Measurements from ENCODE around the gene COX4I1.
"Not testable (repeated sequence)": the region's sequence is repeated elsewhere in the genome, so short reads cannot be mapped to it uniquely, and the experiment has no call there.

Gene COX4I1

DNA sequence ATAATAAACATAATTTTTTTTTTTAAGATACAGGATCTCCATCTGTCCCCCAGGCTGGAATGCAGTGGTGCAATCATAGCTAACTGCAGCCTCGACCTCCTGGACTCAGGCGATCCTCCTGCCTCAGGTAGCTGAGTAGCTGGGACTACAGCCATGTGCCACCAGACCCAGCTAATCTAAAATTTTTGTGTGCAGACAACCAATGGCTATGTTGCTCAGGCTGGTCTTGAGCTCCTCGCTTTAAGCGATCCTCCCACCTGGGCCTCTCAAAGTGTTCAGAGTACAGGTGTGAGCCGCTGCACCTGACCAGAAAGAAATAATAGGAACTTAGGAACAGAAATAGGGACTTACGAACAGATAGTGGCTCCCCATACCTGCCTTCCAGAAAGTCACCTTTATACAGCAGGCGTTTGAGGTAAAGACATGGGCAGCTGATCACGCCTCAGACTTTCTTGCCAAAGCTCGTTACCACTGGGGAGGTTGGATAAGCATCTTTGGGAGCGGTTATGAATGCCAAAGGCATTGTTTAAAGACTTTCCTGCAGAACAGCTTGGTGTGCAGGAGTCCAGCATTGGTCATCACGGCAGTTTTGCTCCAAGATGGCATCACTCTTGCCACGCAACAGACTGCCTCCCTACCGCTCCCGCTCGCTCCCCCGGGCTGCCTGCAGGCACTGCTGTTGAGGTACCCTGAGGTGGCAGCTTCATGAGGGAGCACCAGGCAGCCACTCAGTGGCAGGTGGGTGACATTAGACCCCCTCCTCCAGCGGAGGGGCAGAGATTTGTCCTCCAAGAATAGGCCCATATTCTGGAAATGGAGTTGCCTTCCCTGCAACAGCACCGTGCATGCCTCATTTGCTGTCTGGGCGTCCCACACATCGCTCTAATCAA lies 13.6 kb downstream of the COX4I1 start:
- DNase-seq (ENCODE audit: extremely low spot score): no peak
- ChIA-PET POLR2A (interaction anchor here (1.0 kb wide), 1 partner anchor 13 kb away, joined by 3 read pairs; no protein-coding TSS in a partner anchor), CTCF (interaction anchor here (0.7 to 1.4 kb wide), 2 partner anchors 9 to 198 kb away, joined by 3 to 6 read pairs; no protein-coding TSS in a partner anchor)
- TF ChIP-seq BHLHE40 (IDR thresholded peaks at IDR 0.05; ENCODE audit: borderline replicate concordance) (no peak), CTBP1 (IDR thresholded peaks at IDR 0.05; ENCODE audit: borderline replicate concordance) (no peak), ARNT (IDR thresholded peaks at IDR 0.05) (no peak), ELF4 (IDR thresholded peaks at IDR 0.05) (no peak), HDGF (IDR thresholded peaks at IDR 0.05; ENCODE audit: borderline replicate concordance) (no peak), TARDBP (IDR thresholded peaks at IDR 0.05) (no peak), ZNF384 (IDR thresholded peaks at IDR 0.05) (no peak), FOXA1 (IDR thresholded peaks at IDR 0.05) (no peak), SUZ12 (IDR thresholded peaks at IDR 0.05) (no peak), L3MBTL2 (conservative IDR thresholded peaks at IDR 0.05) (no peak), FOXM1 (IDR thresholded peaks at IDR 0.05; ENCODE audit: borderline replicate concordance) (no peak), NFRKB (IDR thresholded peaks at IDR 0.05) (no peak), LEF1 (IDR thresholded peaks at IDR 0.05; ENCODE audit: borderline replicate concordance) (no peak)
- TF ChIP-seq, protein P1, sequence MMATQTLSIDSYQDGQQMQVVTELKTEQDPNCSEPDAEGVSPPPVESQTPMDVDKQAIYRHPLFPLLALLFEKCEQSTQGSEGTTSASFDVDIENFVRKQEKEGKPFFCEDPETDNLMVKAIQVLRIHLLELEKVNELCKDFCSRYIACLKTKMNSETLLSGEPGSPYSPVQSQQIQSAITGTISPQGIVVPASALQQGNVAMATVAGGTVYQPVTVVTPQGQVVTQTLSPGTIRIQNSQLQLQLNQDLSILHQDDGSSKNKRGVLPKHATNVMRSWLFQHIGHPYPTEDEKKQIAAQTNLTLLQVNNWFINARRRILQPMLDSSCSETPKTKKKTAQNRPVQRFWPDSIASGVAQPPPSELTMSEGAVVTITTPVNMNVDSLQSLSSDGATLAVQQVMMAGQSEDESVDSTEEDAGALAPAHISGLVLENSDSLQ (IDR thresholded peaks at IDR 0.05): no peak

DNA sequence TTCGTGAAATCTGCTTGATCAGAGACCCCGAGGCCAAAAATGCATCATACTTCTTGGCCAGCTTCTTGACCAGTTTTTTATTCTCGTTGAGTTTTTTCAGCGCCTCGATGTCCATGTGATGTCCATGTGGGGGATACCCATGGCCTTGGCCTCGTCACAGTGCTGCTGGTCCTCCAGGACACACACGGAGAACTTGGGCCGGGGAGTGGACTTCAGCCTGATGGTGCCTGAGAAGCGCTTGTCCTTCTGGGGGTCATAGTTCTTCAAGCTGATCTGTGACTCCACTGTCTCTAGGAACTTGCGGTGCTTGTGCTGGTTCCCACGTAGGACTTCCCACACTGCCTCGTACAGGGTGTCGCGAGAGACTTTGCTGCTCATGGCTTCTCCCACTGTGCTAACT lies 16.7 kb downstream of the COX4I1 start:
- ChIA-PET CTCF (no interaction called here), POLR2A (no interaction called here)
- no peak for TF ChIP-seq ARNT (IDR thresholded peaks at IDR 0.05)
- no peak for TF ChIP-seq FOXK2 (IDR thresholded peaks at IDR 0.05)
- TF ChIP-seq SUZ12 (IDR thresholded peaks at IDR 0.05): no peak
- no peak for TF ChIP-seq FOXA1 (IDR thresholded peaks at IDR 0.05)
- no peak for TF ChIP-seq SP1 (IDR thresholded peaks at IDR 0.05)
- TF ChIP-seq, protein P1 (IDR thresholded peaks at IDR 0.05): no peak
- no peak for TF ChIP-seq ZNF384 (IDR thresholded peaks at IDR 0.05)
- no peak for TF ChIP-seq ELF4 (IDR thresholded peaks at IDR 0.05)
- TF ChIP-seq CTBP1 (IDR thresholded peaks at IDR 0.05; ENCODE audit: borderline replicate concordance): no peak
- no peak for TF ChIP-seq NFRKB (IDR thresholded peaks at IDR 0.05)
- no peak for DNase-seq (ENCODE audit: extremely low spot score)

DNA sequence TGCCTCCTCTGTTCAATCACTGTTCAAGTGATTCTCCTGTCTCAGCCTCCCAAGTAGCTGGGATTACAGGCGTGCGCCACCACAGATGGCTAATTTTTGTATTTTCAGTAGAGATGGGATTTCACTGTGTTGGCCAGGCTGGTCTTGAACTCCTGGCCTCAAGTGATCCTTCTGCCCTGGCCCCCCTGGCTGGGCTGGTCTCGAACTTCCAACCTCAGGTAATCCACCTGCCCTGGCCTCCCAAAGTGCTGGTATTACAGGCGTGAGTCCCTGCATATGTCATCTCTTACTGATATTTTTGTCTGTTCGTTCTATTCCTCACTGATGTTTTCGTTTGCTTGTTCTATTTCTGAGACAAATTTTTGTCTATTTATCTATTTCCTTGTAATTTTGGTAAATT lies 17.7 kb downstream of the COX4I1 start:
- CTCF ChIA-PET; DNase-seq (ENCODE audit: extremely low spot score): not testable (repeated sequence)

DNA sequence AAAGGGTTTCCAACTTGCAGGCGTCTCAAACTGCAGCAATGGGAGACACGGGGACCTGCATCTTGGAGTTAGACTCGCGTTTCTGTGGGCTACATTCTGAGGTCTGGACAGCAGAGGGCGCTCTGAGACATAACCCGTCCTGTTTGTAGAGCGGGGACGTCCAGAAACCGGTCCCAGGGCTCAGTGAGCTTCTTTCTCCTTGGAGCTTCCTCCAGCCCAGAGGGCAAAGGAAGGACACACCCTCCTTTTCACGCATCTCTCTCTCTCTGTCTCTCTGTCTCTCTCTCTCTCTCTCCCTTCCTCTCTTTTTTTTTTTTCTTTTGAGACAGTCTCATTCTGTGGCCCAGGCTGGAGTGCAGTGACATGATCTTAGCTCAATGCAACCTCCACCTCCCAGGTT lies 19.8 kb downstream of the COX4I1 start:
- POLR2A ChIA-PET: interaction anchor here (0.6 kb wide), 1 partner anchor 18 kb away, joined by 3 read pairs; no protein-coding TSS in a partner anchor
- CTCF ChIA-PET: interaction anchor here (0.5 to 3.4 kb wide), 24 partner anchors 10 to 716 kb away, joined by 3 to 32 read pairs (median 4); no protein-coding TSS in a partner anchor
- TF ChIP-seq ZNF384 (IDR thresholded peaks at IDR 0.05) (no peak), LEF1 (IDR thresholded peaks at IDR 0.05; ENCODE audit: borderline replicate concordance) (no peak), NFRKB (IDR thresholded peaks at IDR 0.05) (no peak), ELF4 (IDR thresholded peaks at IDR 0.05) (no peak), CTBP1 (IDR thresholded peaks at IDR 0.05; ENCODE audit: borderline replicate concordance) (no peak), FOXK2 (IDR thresholded peaks at IDR 0.05) (no peak), L3MBTL2 (conservative IDR thresholded peaks at IDR 0.05) (no peak), SP1 (IDR thresholded peaks at IDR 0.05) (no peak), FOXA1 (IDR thresholded peaks at IDR 0.05) (no peak), FOXM1 (IDR thresholded peaks at IDR 0.05; ENCODE audit: borderline replicate concordance) (no peak), HDGF (IDR thresholded peaks at IDR 0.05; ENCODE audit: borderline replicate concordance) (no peak), BHLHE40 (IDR thresholded peaks at IDR 0.05; ENCODE audit: borderline replicate concordance) (no peak), ARNT (IDR thresholded peaks at IDR 0.05) (no peak), SUZ12 (IDR thresholded peaks at IDR 0.05) (no peak), TARDBP (IDR thresholded peaks at IDR 0.05) (no peak)
- TF ChIP-seq, protein P1 (IDR thresholded peaks at IDR 0.05): no peak
- DNase-seq (ENCODE audit: extremely low spot score): peak; percentile 85

More for the DNA sequence above, 17.7 kb downstream of the COX4I1 start:
- POLR2A ChIA-PET: not testable (repeated sequence)

DNA sequence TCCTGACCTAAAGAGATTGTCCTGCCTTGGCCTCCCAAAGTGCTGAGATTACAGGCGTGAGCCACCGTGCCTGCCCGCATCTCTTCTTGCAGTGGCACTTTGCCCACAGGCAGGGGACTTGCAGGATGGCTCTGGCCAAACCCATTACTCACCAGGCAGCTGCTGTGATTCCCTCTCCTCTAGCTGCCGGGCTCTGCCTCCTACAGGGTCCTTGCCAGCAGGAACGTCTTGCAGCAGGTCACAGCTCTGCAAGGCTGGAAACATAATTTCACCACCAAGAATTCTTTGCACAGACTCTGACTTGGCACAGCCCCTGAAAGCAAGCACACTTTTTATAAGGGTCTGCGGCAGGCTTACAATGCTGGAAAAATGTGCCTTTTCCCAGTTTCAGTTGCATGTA lies 20.3 kb downstream of the COX4I1 start:
- TF ChIP-seq FOXM1 (IDR thresholded peaks at IDR 0.05; ENCODE audit: borderline replicate concordance) (no peak), FOXA1 (IDR thresholded peaks at IDR 0.05) (no peak), FOXK2 (IDR thresholded peaks at IDR 0.05) (no peak), L3MBTL2 (conservative IDR thresholded peaks at IDR 0.05) (no peak), HDGF (IDR thresholded peaks at IDR 0.05; ENCODE audit: borderline replicate concordance) (no peak), SUZ12 (IDR thresholded peaks at IDR 0.05) (no peak), NFRKB (IDR thresholded peaks at IDR 0.05) (no peak), ARNT (IDR thresholded peaks at IDR 0.05) (no peak), BHLHE40 (IDR thresholded peaks at IDR 0.05; ENCODE audit: borderline replicate concordance) (no peak), LEF1 (IDR thresholded peaks at IDR 0.05; ENCODE audit: borderline replicate concordance) (no peak), TARDBP (IDR thresholded peaks at IDR 0.05) (no peak), CTBP1 (IDR thresholded peaks at IDR 0.05; ENCODE audit: borderline replicate concordance) (no peak), SP1 (IDR thresholded peaks at IDR 0.05) (no peak), ELF4 (IDR thresholded peaks at IDR 0.05) (no peak), ZNF384 (IDR thresholded peaks at IDR 0.05) (no peak)
- TF ChIP-seq, protein P1 (IDR thresholded peaks at IDR 0.05): no peak
- POLR2A ChIA-PET: no interaction called here
- no peak for DNase-seq (ENCODE audit: extremely low spot score)
- CTCF ChIA-PET: interaction anchor here (0.5 to 3.4 kb wide), 21 partner anchors 10 to 212 kb away, joined by 3 to 32 read pairs (median 4); no protein-coding TSS in a partner anchor

All from HEK293T (cell line).